NCI-H2029 treated with DMSO at 0.1 percent for 48 hours (cell line): ENCODE measurements around the gene NBAS.
"Not testable (repeated sequence)": the region's sequence is repeated elsewhere in the genome, so short reads cannot be mapped to it uniquely, and the experiment has no call there.

Experiments used
- DNase-seq: peaks from one replicate; lab custom pipeline; 2025; lab: John Stamatoyannopoulos, UW

The NBAS gene

DNA sequence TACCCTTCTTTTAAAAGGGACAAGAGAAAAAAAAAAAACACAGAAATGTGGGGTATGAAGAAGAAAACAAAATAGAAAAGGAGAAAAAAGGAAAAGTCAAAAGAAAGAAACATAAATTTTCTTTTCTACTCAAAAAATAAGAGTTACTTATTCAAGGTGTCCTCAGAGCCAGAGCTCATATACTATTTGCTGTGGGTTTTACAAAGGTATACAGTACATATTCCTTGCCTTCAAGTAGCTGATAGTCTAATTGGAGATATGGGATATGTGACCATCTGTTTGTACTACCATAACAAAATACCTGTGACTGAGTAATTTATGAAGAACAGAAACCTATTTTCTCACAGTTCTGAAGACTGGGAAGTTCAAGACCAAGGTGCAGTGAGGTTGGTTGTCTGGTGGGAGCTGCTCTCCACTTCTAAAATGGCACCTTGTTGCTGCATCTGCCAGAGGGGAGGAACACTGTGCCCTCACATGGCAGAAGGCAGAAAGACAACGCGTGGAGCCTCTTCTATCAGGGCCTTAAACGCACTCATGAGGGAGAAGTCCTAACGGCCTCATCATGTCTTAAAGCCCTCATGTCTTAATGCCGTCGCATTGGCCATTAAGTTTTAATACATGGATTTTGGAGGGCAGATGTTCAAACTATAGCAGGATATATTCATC lies 33.9 kb downstream of the NBAS start:
- DNase-seq: no peak

DNA sequence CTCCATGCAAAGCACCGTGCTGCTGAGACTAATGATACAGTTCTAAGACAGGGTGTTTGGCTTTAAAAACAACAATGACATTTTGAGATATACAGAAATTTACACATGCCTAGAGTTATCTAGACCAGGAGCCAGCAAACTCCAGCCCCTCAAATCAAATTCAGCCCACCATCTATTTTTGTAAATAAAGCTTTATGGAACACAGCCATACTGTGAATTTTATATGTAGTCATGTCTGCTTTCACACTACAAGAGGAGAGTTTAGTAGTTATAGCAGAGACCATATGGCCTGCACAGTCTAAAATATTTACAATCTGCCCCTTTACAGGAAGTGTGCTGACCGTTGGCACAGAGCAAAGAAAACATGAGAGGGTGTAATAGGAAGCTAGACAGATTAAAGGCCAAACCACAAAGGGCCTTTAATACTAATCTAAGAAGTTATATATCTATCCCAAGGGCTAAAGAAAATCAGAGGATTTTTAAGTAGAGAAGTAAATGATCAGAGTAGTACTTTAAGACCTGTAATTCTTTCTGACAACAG lies 39.4 kb downstream of the NBAS start:
- DNase-seq: no peak

DNA sequence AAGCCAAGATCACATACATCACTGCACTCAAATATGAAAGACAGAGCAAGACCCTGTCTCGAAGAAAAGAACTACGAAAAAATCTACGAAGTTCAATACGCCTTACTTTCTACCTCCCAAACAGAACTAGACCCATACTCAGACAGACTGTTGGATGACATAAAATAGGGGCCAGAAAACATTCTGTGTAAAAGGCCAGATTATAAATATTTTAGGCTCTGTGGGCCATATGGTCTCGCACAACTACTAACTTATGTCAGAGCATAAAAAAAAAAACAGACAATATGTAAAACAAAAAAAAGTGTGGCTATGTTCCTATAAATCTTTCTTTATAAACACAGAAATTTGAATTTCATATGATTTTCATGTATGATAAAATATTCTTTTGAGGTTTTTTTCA lies 40.8 kb downstream of the NBAS start:
- DNase-seq: no peak

DNA sequence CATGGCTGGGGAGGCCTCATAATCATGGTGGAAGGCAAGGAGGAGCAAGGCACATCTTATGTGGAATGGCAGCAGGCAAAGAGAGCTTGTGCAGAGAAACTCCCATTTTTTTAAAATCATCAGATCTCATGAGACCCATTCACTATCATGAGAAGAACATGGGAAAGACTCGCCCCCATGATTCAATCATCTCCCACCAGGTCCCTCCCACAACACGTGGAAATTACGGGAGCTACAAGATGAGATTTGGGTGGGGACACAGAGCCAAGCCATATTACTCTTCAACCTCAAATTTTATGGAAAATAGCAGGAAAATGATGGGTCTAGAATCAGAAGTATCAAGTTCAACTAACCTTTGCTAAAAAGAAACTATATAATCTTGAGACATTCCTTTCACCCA lies 42.4 kb downstream of the NBAS start:
- DNase-seq: not testable (repeated sequence)

DNA sequence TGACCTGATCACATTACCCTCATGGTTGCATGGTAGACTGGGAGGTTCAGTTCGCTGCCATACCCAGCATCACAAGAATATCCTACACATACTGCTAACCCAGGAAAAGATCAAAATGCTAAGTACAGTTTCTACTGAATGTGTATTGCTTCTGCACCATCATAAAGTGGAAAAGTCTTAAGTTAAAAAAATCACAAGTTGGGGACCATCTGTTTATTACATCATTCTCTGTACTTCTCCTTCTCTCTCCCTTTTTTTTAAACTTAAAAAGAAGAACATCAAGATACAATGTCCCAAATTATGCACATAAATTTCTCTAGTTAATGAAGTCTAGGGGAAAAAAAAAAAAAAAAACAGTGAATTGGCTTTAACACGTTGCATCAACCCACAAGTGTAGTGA lies 43.3 kb downstream of the NBAS start:
- DNase-seq: no peak

DNA sequence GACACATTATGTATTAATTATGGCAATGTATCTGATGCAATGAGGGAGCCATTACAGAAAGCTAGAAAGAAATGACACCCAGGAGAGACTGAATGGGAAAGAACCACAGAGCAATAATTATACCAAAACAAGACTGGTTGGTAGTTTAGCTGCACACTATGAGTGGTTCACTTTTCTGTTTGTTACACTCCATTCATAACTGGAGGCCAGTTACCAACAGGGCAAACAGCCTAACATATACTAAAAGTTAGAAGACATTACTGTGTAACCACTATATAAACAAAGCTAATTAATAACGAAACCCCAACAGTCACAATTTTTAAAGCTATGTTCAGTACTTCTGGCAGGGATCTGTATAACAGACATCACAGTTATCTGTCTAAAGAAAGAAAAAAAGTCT lies 49.4 kb downstream of the NBAS start:
- DNase-seq: no peak

DNA sequence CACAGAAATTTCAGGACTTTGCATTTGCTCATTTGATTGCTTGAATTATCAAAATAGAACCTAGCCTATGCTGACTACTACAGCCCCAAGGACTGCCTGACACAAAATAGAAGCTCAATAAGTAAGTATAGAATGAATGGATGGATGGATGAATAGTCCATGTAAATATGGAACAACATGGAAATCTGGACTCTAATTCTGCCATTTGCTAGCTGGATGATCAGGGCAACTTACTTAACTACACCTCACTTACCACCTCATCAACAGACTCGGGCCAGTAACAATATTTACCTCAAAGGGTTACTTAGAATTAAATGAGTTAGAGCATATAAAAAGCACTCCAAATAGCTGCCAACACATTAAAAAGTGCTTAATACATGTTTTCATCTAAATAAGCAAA lies 50.6 kb downstream of the NBAS start:
- DNase-seq: no peak

DNA sequence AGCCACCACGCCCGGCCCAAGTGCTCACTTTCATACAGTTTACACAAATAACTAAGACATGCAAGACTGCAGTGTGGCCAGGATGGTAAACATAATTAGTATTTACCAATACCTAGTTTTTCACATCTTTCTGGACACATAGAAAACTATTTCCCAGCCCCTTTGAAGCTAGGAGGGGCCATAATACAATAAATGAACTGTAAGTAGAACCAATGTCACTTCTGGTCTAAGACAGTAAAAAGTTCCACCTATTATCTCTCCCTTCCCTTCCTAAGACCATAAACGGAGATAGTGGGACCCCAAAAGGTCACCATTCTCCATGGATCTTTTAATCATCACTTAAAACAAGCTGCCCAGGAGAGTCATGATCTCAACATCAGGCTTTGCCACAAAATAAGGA lies 51.0 kb downstream of the NBAS start:
- no peak for DNase-seq

DNA sequence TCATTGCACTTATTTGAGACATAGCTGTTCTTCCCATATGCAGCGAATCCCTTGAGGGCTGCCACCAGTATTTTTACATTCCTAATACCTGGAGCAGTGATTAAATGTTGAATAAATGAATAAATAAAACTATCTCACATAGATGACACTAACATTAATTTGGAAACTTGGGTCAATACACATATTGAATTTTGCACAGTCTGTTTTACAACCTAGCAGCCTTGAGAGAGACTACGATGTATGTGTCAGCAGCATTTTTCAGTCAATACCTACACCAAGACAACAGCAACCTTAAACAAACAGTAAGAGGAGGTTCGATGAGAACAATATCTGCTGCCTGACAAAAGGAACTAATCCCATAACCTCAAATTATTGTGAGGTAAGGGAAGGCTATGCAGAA lies 53.4 kb downstream of the NBAS start:
- no peak for DNase-seq

DNA sequence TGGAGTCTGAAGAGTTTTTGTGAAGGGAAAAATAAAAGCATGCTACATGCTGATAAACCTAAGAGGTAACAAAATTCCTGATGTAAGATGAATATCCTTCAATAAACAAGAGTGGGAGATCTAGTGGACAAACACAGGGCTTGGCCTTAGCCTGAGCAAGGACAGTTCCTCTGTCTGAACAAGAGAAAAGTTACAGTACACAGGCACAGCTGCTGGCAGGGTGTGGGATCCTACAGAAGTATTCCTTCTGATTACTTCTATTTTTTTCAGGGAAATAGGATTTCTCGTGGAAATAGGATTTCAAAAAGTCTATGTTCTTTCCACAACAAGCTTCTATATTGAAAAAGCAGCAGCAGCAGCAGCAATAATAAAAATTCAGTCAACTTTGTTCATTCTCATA lies 54.1 kb downstream of the NBAS start:
- no peak for DNase-seq

DNA sequence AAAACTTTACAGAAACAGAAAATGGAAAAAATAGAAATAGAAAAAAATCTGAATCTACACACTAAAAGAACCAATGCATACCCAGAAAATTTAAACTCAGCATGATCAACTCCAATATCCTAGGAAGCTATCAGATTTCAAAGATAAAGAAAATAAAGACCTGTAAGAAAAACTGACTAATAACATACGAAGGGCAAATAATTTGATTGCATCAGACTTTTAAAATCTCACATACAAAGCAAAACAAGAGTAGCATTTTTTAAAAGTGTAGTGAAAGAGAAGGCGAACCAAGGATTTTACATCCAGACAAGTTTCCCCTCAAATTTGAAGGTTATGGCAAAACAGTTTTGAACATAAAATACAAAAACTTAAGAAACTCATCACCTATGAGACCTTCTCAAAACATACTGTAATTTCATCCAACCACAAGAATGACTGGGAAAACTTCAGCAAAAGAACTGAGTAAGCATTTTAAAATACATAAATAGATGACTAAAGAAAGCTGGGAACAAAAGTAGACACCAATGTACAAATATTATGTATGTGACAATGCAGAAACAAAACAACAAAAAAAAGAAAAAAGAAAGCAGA lies 54.8 kb downstream of the NBAS start:
- no peak for DNase-seq

DNA sequence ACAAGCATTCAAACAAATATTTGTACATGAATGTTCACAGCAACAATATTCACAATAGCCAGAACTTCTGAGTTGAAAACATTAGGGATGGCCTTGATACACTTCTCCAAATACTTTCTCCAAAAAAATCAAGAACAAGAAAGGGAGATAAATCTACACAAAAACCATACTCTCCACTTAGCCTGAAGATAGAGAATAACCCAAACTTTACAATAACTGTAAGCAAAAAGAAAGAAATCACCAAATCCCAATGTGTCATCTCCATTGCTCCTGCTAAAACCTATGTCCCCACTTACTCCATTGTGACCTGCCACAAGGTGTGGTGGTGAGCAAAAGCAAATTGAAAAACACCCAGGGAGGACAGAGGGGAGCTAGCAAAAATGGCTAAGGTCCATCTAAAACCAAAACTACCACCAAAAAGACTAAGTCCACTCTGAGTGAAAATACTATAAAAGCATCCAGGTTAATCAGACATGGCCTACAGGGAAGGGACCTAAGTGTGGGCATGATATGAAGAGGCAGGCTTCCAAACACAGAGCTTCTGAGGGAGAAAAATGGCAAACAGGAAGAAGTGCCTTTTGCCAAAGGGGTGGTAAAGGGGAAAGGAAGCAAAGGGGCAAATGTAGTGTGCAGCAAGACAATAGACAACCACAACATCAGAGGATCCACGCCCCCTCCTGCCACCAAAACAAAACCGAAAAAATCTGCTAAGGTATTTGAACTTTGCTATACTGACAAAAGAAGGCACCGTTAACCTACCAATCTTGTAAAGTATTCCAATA lies 56.1 kb downstream of the NBAS start:
- no peak for DNase-seq

DNA sequence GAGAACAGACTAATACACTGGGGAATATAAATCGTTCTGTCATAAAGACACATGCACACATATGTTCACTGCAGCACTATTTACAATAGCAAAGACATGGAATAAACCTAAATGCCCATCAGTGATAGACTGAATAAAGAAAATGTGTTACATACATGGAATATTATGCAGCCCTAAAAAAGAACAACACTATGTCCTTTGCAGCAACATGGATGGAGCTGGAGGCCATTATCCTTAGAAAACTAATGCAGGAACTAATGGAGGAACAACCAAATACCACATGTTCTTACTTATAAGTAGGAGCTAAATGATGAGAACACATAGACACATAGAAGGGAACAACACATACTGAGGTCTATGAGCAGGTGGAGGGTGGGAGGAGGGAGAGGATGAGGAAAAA lies 61.9 kb downstream of the NBAS start:
- DNase-seq: not testable (repeated sequence)

DNA sequence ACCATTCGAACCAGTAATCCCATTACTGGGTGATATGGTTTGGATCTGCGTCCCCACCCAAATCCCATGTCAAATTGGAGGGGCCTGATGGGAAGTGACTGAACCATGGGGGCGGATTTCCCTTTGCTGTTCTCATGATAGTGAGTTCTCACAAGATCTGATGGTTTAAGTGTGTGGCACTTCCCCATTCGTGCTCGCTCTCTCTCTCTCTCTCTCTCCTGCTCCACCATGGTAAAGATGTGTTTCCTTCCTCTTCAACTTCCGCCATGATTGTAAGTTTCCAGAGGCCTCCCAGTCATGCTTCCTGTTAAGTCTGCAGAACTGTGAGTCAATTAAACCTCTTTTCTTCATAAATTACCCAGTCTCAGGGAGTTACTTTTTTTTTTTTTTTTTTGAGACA lies 62.6 kb downstream of the NBAS start:
- no peak for DNase-seq

DNA sequence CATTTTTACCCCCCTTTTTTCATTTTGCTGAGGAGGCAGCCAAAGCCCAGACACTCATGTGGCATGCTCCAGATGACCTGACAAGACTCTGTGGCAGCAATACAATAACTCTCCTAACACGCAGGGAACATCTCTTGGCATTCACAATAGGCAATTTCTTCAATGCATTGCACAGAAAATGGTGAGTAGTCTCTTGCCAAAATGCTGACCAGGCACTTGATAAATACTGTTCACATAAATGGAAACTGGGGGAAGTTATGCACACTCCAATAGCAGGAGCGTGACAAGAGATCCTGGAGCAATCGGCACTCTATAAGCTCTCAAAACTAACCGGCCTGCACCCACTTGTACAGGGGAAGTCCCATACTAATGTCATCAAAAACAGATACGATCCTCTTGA lies 66.3 kb downstream of the NBAS start:
- no peak for DNase-seq

DNA sequence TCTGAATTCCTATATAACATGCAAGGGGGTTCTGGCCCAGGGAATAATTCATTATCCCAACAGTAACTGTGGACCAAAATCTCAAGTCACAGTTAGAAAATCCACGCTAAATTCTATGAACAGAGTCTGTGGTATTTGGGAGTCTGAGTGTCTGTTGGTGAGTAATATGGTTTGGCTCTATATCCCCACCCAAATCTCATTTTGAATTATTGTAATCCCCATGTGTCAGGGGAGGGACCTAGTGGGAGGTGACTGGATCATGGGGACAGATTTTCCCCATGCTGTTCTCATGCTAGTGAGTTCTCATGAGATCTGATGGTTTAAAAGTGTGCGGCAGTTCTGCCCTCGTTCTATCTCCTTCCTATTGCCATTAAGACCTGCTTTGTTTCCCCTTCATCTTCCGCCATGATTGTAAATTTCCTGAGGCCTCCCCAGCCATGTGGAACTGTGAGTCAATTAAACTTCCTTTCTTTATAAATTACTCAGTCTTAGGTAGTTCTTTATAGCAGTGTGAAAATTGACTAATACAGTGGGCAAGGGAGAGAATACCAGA lies 68.3 kb downstream of the NBAS start:
- no peak for DNase-seq

DNA sequence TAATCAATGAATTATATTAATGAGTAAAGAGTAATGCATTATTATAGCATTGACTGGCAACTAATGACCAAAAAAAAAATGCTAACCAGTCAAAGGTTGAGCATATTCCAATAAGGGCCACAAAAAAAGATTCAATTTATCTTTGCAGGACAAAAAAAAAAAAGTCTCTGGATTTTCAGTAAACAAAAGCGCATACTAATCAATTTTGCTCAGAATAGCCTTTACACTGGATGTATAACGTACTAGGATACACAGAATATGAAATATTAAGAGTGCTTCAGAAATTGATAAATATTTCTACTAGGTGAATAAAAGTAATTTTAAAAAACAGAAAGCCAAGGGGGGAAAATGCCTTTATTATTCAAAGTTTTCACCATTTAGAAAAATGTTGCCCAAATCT lies 74.4 kb downstream of the NBAS start:
- no peak for DNase-seq

DNA sequence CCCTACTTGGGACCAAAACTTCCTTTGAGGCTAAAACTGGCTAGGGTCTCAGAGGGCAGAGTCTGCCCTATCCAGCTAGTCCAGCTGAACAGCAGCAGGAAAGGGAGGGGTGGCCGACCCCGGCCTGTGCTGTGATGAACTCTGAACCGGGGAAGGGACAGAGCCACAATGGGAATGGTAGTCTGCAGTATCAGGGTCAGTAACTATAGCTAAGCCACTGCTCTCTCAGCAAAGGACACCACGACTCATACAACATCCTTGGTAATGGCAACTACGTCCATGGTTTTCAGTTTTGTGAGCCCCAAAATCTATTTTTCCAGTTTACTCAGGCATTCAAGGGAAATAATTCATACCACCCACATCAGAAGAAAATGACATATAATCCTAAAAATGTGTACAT lies 75.2 kb downstream of the NBAS start:
- DNase-seq: no peak

DNA sequence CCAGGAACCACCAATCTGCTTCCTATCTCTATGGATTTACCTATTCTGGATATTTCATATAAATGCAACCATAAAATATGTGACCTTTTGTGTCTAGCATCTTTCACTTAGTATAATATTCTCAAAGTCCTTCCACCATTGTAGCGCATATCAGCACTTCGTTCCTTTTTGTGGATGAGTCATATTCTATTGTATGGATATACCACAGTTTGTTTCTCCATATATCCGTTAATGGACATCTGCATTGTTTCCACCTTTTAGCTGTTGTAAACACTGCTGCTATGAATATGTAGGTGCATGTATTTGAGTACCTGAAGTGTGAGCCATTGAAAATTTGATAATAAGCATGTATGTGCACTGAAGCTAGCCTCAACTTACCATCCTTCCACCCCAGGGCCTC lies 80.1 kb downstream of the NBAS start:
- no peak for DNase-seq

DNA sequence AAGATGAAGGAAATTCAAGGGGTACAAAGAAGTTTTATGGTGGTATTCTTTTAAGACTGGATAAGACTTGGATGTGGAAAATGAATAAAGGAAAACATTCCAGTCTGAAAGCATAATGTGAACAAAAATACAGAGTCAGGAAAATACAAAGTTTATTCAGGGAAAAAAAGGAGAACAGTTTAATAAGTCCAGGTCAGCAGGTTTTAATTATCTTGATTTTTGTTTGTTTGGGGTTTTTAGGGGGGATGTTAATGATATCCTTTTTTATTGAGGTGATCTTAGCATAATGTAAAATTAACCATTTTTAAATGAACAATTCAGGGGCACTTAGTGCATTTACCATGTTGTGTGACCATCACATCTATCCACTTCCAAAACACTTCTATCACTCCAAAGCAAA lies 80.6 kb downstream of the NBAS start:
- no peak for DNase-seq

DNA sequence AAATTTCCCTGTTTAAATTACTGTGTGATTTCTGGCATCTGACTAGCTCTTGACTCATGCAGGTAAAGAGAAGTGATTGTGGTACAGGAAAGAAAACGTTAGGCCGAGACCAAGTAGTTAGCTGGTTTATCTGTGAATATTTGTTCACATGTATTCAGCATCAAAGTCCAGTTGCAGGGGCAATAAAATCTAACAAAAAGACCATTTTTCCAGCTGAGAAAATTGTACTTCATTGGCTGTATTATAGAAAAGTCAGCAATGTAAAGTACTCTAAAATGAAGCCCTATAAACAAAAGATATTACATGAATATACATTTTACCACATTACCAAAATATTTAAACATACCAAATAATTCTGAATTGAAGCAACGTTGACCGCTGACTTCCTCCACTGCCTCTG lies 88.3 kb downstream of the NBAS start:
- no peak for DNase-seq

DNA sequence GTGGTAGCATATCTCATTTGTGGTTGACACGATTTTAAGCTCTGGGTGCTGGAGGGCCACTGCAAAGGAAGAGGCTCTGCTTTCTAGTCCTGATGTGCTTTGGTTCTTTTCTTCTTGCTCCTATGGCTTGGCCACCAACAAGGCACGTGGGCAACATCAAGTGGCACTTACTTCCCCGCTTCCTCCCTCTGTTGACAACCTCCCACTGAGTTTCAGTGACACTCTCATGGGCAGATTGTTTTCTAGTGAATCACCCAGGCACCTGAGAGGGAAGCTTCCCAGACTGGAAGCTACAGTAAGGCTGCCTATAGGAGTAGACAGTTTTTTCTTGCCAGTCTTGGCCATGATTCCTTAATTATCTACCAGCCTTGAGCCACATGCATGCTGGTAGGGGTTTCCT lies 89.0 kb downstream of the NBAS start:
- no peak for DNase-seq

DNA sequence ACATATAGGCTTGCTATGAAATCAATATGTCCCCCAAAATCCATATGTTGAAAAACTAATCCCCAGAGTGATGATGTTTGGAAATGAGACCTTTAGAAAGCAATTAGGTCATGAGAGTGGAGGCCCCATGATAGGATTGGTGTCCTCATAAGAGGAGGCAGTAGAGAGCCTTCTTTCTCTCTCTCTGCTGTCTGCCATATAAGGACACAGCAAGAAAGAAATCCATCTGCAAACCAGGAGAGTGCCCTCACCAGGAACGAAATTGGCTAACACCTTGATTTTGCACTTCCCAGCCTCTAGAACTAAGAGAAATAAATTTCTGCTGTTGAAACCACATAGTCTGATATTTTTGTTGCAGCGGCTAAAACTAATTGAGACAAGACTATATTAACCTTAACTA lies 89.5 kb downstream of the NBAS start:
- no peak for DNase-seq
